ENCODE results near the gene LRRC56.

The LRRC56 gene

DNA sequence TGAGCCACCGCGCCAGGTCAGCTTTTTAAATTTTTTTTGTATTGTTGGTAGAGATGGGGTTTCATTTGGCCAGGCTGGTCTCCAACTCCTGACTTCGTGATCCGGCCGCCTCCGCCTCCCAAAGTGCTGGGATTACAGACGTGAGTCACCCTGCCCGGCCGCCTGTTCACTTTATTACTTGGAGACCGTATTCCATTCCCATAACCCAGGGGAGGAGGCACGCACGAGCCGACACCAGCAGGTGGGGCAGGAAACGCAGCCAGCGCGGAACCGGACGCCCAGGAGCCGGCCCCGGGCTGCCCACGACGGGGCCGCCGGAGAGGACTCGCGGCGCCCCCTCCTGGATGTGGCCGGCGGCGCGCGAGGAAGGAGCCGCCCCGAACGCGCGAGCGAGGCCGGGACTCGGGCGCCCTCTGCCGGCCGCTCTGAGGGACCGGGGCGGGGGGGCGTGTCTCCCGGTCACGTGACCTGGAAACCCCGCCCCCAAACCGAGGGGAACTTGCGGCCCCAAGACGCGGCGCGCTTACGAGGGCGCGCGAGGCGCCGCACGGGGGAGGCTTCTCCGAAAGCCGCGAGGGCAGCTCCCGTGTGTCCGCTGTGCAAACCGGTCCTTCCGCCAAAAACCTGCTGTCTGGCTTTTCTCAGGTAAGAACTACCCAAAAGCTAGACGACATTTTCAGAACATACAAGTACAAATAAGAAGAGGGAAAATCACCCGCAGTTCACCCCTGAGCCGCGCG, 18.7 kb upstream of the LRRC56 start:
- DNase-seq, result no peak

DNA sequence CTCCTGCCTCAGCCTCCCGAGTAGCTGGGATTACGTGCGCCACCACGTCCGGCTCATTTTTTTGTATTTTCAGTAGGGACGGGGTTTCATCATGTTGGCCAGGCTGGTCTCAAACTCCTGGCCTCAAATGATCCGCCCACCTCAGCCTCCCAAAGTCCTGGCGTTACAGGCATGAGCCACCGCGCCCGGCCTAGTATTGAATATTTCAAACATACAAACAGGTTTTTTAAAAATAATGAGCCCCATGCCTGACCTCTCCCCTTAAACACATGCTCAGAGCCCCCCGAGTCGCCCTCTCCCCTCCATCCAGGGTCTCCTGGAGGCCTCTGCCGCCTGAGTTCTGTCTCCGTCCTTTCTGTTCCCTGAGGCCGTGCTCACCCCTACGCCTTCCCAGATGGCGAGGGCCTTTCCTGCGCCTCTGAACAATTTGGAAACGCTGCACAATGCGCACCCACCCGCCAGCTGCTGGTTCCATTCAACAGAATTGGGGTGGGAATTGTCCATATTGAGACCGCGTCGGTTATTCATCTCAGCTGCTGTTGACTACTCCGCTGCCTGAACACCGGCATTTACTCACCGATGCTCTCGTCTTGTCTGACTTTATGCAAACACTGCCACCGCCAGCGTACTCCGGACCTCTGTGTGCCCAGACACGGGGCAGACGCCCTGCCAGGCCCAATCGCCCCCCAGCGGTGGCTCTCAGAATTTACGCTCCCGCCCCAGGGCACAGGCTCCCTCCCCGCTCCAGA, 16.7 kb upstream of the LRRC56 start:
- no peak for DNase-seq

DNA sequence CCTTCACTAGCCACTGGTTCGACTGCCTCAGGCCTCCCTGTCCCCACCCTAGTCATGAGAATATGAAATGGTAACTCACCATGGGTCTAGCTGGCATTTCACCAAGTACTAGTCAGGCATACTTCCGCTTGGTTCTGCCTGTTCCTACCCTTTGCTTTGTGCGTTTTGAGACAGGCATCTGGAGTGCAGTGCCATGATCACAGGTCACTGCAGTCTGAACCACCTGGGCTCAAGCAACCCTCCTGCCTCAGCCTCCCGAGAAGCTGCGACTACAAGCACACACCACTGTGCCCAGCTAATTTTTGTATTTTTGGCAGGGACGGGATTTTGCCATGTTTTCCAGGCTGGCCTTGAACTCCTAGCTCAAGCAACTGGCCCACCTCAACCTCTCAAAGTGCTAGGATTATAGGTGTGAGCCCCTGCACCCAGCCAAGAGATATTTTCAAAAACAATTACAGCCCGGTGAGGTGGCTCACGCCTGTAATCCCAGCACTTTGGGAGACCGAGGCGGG, 16.1 kb upstream of the LRRC56 start:
- no peak for DNase-seq

- DNase-seq, result no peak
Observed at GRCh38 chr11:526192-526591, 11.1 kb upstream of the LRRC56 start.

DNA sequence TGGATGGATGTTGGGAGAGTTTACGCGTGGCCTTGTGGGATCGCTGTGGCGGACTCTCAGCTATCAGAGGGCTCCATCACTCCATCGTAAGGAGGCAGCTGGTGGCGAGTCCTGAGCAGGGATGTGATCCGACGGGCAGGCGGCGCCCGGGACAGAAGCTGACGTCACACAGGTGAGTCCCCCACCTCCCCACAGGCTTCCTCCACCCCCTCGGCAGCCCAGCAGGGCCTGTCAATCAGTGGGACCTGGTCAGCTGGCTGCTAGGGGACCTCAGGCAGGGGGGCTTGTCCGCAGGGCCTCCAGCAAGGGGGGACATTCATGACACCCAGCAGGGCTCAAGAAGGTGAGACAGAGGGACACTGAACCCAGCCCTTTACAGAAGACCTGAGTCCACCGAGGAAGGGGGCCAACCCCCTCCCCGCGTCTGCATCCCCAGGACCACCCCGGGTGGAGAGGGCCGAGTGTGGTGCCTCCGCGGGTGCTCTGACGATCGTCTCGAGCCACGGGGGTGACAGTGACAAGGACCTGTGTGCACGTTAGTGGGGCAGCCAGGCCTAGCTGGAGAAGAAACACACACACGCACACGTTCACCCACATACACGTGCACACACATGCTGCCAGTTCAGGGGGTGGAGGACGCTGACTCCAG, 9.0 kb upstream of the LRRC56 start:
- no peak for DNase-seq

- DNase-seq, result peak in 1 of 51 donors; percentile 8
Observed at GRCh38 chr11:528815-529727, 8.3 kb upstream of the LRRC56 start.

DNA sequence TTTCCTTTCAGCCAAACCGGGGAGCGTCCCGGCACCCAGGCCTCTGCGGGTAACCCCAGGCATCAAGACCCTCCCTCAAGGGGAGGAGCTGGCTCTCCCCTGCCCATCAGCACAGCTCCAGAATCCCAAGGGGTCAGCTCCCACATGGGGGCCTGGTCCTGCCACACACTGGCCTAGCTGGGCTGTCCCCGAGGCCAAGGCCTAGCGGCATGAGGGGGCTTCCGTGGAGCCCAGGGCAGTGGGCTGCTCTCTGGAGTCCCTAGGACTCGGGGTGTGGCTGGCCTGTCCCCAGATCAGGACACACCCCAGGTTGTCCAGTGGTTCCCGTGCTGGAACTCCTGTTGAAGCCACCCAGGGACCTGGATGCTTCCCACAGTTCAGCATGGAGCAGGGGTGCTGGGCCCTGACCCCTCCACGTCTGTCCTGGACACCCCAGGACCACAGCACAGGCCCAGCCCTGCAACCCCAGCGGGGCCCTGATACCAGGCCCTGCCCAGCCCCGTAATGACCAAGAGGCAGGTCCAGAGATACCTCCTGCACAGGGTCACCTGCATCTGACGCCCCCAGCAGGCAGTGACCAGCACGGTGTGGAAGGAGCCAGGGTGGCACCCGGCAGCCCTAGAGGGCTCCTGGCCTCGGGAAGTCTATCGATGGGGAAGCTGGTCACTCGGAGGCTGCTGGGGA, 7.5 kb upstream of the LRRC56 start:
- no peak for DNase-seq

DNA sequence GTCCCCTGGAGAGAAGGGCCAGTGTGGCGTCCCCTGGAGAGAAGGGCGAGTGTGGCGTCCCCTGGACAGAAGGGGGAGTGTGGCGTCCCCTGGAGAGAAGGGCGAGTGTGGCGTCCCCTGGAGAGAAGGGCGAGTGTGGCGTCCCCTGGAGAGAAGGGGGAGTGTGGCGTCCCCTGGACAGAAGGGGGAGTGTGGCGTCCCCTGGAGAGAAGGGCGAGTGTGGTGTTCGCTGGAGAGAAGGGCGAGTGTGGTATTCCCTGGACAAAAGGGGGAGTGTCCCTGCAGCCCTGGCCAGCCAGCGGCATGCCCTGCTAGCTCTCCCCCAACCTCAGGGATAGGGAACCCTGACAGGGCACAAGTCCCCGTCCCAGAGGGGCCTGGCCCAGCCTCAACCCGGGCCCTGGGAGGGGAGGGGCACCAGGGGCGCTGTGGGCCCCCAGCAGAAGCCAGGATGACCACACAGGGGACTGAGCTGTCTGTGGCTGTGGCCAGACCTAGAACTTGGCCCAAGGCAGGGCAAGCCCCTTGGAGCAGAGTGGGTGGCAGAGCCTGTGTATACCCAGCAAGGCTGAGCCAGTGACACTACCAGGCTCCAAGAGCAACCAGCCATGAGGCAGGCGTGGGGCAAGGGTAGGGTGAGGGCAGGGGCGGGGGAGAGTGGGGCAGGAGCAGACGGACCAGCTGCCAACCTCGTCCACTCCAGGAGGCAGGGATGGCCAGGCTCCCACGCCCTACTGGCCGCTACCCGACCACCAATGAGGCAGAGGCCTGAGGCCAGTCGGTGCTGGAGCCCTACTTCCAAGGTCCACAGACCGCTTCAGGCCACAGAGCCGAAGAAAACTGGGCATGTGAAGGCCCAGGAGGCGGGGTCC, 6.1 kb upstream of the LRRC56 start:
- DNase-seq, result no peak

GRCh38 chr11:531919-532526, 5.3 kb upstream of the LRRC56 start:
- no peak for DNase-seq

GRCh38 chr11:532527-532985, 4.8 kb upstream of the LRRC56 start:
- no peak for DNase-seq

DNA sequence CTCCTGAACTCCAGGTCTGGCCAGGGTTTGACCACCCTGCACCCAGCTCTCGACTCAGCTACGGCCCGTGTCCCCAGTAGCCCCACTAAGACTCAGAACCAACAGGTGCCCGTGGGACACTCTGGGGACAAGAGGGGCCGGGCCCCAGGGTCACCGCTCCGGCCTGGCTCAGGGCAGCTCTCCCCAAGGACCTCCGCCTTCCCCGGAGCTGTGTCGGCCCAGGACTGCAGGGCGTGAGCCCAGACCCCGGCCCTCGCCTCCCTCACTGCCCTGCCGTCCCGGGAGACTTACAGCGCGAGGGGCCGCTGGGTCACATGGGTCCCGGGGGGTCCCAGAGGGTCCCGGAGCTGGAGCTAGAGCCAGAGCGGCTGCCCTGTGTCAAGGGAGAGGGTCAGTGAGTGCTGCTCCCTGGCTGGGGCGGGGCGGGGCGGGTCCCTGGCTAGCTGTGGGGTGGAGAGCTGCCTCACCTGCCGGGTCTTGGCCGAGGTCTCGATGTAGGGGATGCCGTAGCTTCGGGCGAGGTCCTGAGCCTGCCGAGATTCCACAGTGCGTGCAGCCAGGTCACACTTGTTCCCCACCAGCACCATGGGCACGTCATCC, 4.2 kb upstream of the LRRC56 start:
- no peak for DNase-seq

DNA sequence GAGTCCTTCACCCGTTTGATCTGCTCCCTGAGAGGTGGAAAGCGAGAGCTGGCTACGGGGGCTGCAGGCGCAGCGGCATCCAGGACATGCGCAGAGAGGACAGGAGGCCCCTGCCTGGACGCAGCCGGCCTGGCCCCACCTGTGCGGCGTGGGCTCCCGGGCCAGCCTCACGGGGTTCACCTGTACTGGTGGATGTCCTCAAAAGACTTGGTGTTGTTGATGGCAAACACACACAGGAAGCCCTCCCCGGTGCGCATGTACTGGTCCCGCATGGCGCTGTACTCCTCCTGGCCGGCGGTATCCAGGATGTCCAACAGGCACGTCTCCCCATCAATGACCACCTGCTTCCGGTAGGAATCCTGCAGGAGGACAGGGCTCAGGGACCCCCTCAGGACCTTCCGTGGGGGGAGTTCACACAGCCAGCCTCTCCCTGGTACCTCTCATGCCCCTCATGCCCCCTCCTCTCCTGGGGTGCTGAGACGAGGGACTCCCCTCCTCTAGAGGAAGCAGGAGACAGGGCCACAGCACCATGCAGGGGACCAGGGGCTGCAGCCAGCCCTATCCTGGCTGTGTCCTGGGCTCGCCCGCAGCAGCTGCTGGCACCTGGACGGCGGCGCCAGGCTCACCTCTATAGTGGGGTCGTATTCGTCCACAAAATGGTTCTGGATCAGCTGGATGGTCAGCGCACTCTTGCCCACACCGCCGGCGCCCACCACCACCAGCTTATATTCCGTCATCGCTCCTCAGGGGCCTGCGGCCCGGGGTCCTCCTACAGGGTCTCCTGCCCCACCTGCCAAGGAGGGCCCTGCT, 3.5 kb upstream of the LRRC56 start:
- no peak for DNase-seq

- DNase-seq, result peak in 9 of 51 donors; percentile 13 to 47 (median 23)
Observed at GRCh38 chr11:534396-535209, 2.7 kb upstream of the LRRC56 start.

- DNase-seq, result no peak
Observed at GRCh38 chr11:535210-535518, 2.2 kb upstream of the LRRC56 start.

GRCh38 chr11:535519-536454, 1.5 kb upstream of the LRRC56 start, which contains the start of gene HRAS:
HRAS (minus strand) TSS chr11:535576.
- DNase-seq, result peak; percentile 15 to 98 (median 92)
